D721Med (cell line): ENCODE data around the gene MFAP4.

ENCODE experiments used
- DNase-seq: peaks from one replicate; pipeline ENCODE4 v3.0.0; 2011; ENCODE audit warnings: low spot score; ENCODE audit not compliant: insufficient read length
- FAIRE-seq: peaks from 2 replicates; lab custom pipeline; 2011; peaks lifted over from hg19 to GRCh38; lab: Jason Lieb, UNC
- CTCF ChIP-seq: IDR thresholded peaks from 2 replicates; pipeline ENCODE4 v1.5.1; 2012; ENCODE audit warnings: mild to moderate bottlenecking, control low read depth; ENCODE audit not compliant: insufficient read depth; ENCODE audit errors: missing control alignments

Gene MFAP4

DNA sequence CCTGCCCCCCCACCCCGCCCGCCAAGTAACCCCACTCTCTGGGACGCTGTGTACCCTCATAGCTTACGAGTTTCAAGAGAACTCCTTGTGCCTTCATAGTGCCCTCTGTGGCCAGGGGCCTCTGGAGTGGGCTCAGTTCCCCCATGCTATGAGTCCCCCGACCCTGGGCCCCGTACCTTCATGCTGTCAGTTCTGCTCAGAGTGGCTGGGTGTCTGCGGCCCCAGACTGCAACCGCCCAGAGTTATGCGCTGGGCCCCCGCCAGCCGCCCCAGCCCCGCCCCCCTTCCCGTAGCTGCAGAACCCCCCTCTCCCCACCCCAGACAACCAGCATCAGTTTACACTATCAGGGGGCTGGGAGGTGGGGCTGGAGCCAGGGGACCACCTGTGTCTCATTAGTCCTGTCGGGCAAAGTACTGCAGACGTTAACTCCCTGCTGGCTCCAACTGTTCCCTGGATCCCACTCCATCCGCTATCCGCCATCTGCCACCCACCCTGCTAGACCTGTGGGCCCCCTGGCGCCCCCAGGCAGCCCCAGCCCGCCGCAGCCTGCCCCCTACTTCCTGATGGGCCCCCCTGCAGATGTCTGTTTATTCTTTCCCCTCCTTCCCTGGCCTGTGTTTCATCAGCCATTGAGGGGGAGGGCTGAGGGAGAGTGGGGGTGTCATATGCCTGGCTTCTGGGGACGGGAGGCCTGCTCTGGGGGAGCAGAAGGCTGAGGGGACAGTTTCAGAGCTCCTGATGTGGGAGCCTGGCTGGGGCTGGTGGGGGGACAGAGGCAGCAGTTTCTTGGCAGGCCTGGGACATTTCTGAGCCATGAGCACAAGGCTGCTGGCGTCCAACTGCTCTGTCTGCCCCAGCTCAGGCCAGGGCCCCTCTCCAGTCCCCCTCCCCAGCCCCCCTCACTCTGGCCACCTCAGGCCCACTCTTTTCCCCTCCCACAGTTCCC is at the start of gene MFAP4:
Gene MFAP4 (minus strand): TSS at position 217 of the 947 bp plus-strand sequence. CDS start 35 bp downstream, at position 182.
- FAIRE-seq = no peak
- no peak for TF ChIP-seq CTCF
- peak; percentile 66 for DNase-seq

- no peak for FAIRE-seq
- DNase-seq = no peak
Measured at GRCh38 chr17:19433727-19434340, 46.8 kb upstream of the MFAP4 start.

GRCh38 chr17:19433255-19433654 is 46.3 kb upstream of the MFAP4 start:
- DNase-seq (no peak), FAIRE-seq (no peak)
- TF ChIP-seq CTCF = no peak

More at GRCh38 chr17:19433727-19434340, 46.8 kb upstream of the MFAP4 start:
- TF ChIP-seq CTCF = no peak

DNA sequence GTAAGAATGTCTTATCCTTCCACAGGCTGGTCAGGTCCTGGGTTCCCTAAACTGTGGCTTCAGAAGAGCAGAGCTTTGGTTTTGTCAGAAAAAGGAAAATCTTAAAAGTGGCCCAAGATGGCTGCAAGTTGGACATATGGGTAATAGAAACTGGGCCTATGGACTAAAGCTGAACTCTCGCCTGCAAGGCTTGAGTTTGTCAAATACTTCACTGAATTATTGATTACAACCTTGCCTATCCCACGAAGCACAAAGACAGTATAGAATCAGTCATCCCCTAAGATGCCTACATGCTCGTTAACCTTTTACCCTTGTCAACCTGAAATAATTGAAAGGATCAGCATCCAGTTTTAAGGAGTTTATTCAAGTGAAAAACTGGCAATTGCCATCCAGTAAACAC is 44.7 kb upstream of the MFAP4 start:
- FAIRE-seq (no peak), DNase-seq (no peak)
- no peak for TF ChIP-seq CTCF

DNA sequence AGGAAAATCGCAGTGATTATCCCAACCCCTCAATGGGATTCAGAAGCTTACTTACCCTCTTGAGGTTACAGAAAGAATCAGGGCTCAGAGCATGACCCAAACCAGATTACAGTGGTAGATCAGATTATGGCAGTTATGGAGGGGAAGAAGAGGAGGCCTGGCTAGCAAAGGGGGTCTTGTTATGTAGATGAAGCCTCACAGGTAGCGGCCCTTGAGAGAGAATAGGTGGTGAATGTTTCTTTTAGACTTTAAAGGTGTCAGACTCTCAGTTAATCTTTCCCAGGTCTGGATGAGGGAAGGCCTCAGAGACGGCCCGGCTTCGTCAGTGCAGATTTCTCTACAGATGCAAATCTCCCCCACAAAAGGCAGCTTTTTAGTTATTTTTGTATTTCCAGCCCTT is 39.6 kb upstream of the MFAP4 start:
- no peak for TF ChIP-seq CTCF
- DNase-seq (no peak), FAIRE-seq (peak; percentile 64)

- no peak for TF ChIP-seq CTCF
- DNase-seq (no peak), FAIRE-seq (no peak)
Measured at GRCh38 chr17:19424934-19425868, 38.2 kb upstream of the MFAP4 start.
